Smooth muscle cell (in vitro differentiated cells): ENCODE data around the gene KLHL30. TPM values are rescaled to one million over a fixed set of nuclear protein-coding genes. Genes with fewer than 3 reads are reported as not detected.

Experiments
- DNase-seq: peaks from one replicate; lab custom pipeline; 2025; ENCODE audit not compliant: unreplicated experiment; lab: John Stamatoyannopoulos, UW
- H2AFZ ChIP-seq: fragments of 200-600 bp; sonication (generic); 2 replicates; pipeline ENCODE4 v1.6.0; 2016; ENCODE audit warnings: antibody characterized with exemption, low read depth, mild to moderate bottlenecking
- H3F3A ChIP-seq: fragments of 200-600 bp; sonication (generic); 2 replicates; pipeline ENCODE4 v1.6.0; 2017; ENCODE audit warnings: antibody characterized with exemption, low read depth
- H3K27ac ChIP-seq: fragments of 200-600 bp; sonication (generic); 2 replicates; pipeline ENCODE4 v1.5.1; 2016; ENCODE audit warnings: low read depth, mild to moderate bottlenecking
- H3K27me3 ChIP-seq: fragments of 200-600 bp; sonication (generic); 2 replicates; pipeline ENCODE4 v1.6.1; 2016; ENCODE audit warnings: low read depth, mild to moderate bottlenecking
- H3K36me3 ChIP-seq: fragments of 200-600 bp; sonication (generic); 2 replicates; pipeline ENCODE4 v1.5.1; 2016; ENCODE audit warnings: low read depth
- H3K4me1 ChIP-seq: fragments of 200-600 bp; sonication (generic); 2 replicates; pipeline ENCODE4 v1.5.1; 2016; ENCODE audit warnings: low read depth
- H3K4me2 ChIP-seq: fragments of 200-600 bp; sonication (generic); 2 replicates; pipeline ENCODE4 v1.6.0; 2016; ENCODE audit warnings: mild to moderate bottlenecking
- H3K4me3 ChIP-seq: fragments of 200-600 bp; sonication (generic); 2 replicates; pipeline ENCODE4 v1.5.1; 2016; ENCODE audit warnings: mild to moderate bottlenecking
- H3K79me2 ChIP-seq: fragments of 200-600 bp; sonication (generic); 2 replicates; pipeline ENCODE4 v1.6.0; 2016; ENCODE audit warnings: low read depth, mild to moderate bottlenecking
- H3K9ac ChIP-seq: fragments of 200-600 bp; sonication (generic); 2 replicates; pipeline ENCODE4 v1.6.0; 2016; ENCODE audit warnings: low read depth
- H3K9me3 ChIP-seq: fragments of 200-600 bp; sonication (generic); replicated peaks from 2 replicates; pipeline ENCODE4 v1.5.1; 2016; ENCODE audit warnings: low read depth
- H4K20me1 ChIP-seq: fragments of 200-600 bp; sonication (generic); 2 replicates; pipeline ENCODE4 v1.6.0; 2016; ENCODE audit warnings: low read depth
- CTCF ChIP-seq: fragments of 200-600 bp; sonication (generic); IDR thresholded peaks from 2 replicates; pipeline ENCODE4 v1.5.1; 2017; ENCODE audit warnings: borderline replicate concordance, mild to moderate bottlenecking, antibody characterized with exemption; ENCODE audit not compliant: insufficient read depth, poor library complexity, severe bottlenecking
- WGBS: methylation state at CpG from one replicate; pipeline ENCODE4 v1.1.7; 2016; ENCODE audit warnings: low lambda C conversion rate; 5-methylcytosine and 5-hydroxymethylcytosine counted together
- polyA plus RNA-seq: library from polyadenylated mRNA; unstranded; fragments of >200 nt; fragmentation: Nextera tagmentation; extraction: Ambion mirVana; gene quantifications from 2 replicates; pipeline ENCODE4 v1.2.1, GENCODE V29; 2016
- total RNA-seq: library from RNA; depleted of rRNA; stranded (reverse); fragments of >200 nt; gene quantifications from 2 replicates; pipeline ENCODE4 v1.2.3, GENCODE V29; 2014

The KLHL30 gene
- total and polyA plus RNA-seq, 2 experiments from 2014 or later, result 0.31 TPM; not detected in 1

GRCh38 chr2:238125127-238125885 is 13.2 kb upstream of the KLHL30 start:
- H3K9me3 ChIP-seq, result no peaks in the 10 kb centered on the region
- no peaks in the 10 kb centered on the region for H4K20me1 ChIP-seq
- no peak overlapping the region for H3K4me3 ChIP-seq
- no peaks in the 10 kb centered on the region for H3K79me2 ChIP-seq
- H3K4me2 ChIP-seq, result no peak overlapping the region
- H2AFZ ChIP-seq, result no peak overlapping the region
- H3K9ac ChIP-seq, result no peak overlapping the region
- 93% methylated on average over 19 of the region's 20 CpGs for WGBS
- no peaks in the 10 kb centered on the region for H3F3A ChIP-seq
- no peak for TF ChIP-seq CTCF
- no peaks in the 10 kb centered on the region for H3K36me3 ChIP-seq
- H3K27ac ChIP-seq, result no peak overlapping the region
- DNase-seq, result no peak
- H3K27me3 ChIP-seq, result peaks cover 3% of the 10 kb centered on the region
- H3K4me1 ChIP-seq, result no peaks in the 10 kb centered on the region

- no peak overlapping the region for H3K4me3 ChIP-seq
- H3F3A ChIP-seq, result no peaks in the 10 kb centered on the region
- no peak overlapping the region for H3K4me2 ChIP-seq
- no peaks in the 10 kb centered on the region for H3K79me2 ChIP-seq
- H3K9me3 ChIP-seq, result no peaks in the 10 kb centered on the region
- no peak overlapping the region for H3K27ac ChIP-seq
- H3K9ac ChIP-seq, result no peak overlapping the region
- no peaks in the 10 kb centered on the region for H4K20me1 ChIP-seq
- H3K27me3 ChIP-seq, result no peaks in the 10 kb centered on the region
- H3K4me1 ChIP-seq, result no peaks in the 10 kb centered on the region
- no peak for DNase-seq
- WGBS, result 97% methylated on average over 2 of the region's 2 CpGs
- no peak for TF ChIP-seq CTCF
- no peak overlapping the region for H2AFZ ChIP-seq
- H3K36me3 ChIP-seq, result no peaks in the 10 kb centered on the region
Measured at GRCh38 chr2:238126338-238126737, 12.1 kb upstream of the KLHL30 start.

- no peaks in the 10 kb centered on the region for H3K4me1 ChIP-seq
- no peak overlapping the region for H2AFZ ChIP-seq
- H3K27ac ChIP-seq, result no peak overlapping the region
- H3K9me3 ChIP-seq, result no peaks in the 10 kb centered on the region
- H3K4me3 ChIP-seq, result no peak overlapping the region
- H3K9ac ChIP-seq, result no peak overlapping the region
- H3K27me3 ChIP-seq, result no peaks in the 10 kb centered on the region
- no peak overlapping the region for H3K4me2 ChIP-seq
- H3K79me2 ChIP-seq, result no peaks in the 10 kb centered on the region
- 97% methylated on average over 2 of the region's 2 CpGs for WGBS
- no peaks in the 10 kb centered on the region for H4K20me1 ChIP-seq
- no peak for DNase-seq
- no peaks in the 10 kb centered on the region for H3K36me3 ChIP-seq
- no peaks in the 10 kb centered on the region for H3F3A ChIP-seq
- no peak for TF ChIP-seq CTCF
Measured at GRCh38 chr2:238126775-238127164, 11.7 kb upstream of the KLHL30 start.
